ENCODE results near the gene CR1.
"Not testable (repeated sequence)": the region's sequence is repeated elsewhere in the genome, so short reads cannot be mapped to it uniquely, and the experiment has no call there.

GRCh38 chr1:207536263-207536662 lies 40.3 kb downstream of the CR1 start:
- TF ChIP-seq ETV5 (CRISPR knock-in tag; IDR thresholded peaks at IDR 0.05; ENCODE audit: low read depth); ZNF354B (CRISPR knock-in tag; IDR thresholded peaks at IDR 0.05); POLR2A (conservative IDR thresholded peaks at IDR 0.05): not testable (repeated sequence)
